ENCODE measurements around the gene CXCL14. TPM values are rescaled to one million over a fixed set of nuclear protein-coding genes. Genes with fewer than 3 reads are reported as not detected.

Gene CXCL14
- total and polyA plus RNA-seq, 2 experiments from 2014 or later, result 1.7 TPM; not detected in 1

DNA sequence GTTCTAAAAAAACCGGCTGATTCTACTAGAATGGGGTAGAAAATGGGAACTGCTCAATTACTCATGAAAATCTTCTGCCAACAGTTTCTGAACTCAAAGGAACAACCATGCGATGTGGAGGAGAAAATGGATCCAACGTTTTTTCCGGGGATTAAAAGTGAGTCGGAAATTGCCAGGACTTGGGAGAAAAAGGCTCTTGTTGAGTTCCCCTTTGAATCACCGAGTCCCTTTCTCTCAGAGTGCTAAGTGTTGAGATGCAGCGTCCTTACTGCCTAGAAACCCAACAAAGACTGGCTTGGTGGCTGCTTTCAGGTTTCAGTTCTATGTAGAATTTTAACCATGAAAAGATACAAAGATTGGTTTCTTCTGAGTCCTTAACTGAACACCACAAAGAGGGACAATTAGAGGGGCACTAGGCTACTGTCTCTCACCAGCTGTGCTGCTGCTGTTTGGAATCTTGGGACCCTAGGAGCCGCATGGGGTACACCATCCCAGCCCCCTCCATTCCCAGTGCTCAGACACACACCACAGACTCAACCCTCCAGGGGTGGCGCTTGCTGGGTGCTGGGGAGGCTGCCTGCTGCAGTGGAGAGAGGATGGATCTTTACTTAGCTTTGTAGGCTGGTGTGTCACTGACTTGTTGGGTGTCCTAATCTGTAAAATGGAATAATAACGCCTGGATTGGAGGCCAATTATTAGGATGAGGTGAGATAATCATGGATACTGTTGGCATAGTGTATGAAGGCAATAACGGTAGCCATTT, 21.5 kb downstream of the CXCL14 start:
- peaks cover 8% of the 10 kb centered on the region for H3K27me3 Mint-ChIP-seq (ENCODE audit: insufficient read depth, low read depth, poor library complexity)
- no peaks in the 10 kb centered on the region for H3K36me3 ChIP-seq (ENCODE audit: insufficient read depth)
- no peak for TF ChIP-seq NANOG (IDR thresholded peaks at IDR 0.05; ENCODE audit: borderline replicate concordance)
- no peak for TF ChIP-seq CTCF (conservative IDR thresholded peaks at IDR 0.05; ENCODE audit: low read depth in 2 of 2)
- TF ChIP-seq ZNF114 (CRISPR knock-in tag; IDR thresholded peaks at IDR 0.05), result no peak
- TF ChIP-seq CREB1 (CRISPR knock-in tag; IDR thresholded peaks at IDR 0.05; ENCODE audit: low read depth), result no peak
- no peak for TF ChIP-seq STAT1 (IDR thresholded peaks at IDR 0.05; ENCODE audit: unreplicated experiment)
- no peak for TF ChIP-seq ETS1 (IDR thresholded peaks at IDR 0.05)
- no peak for TF ChIP-seq JUNB (IDR thresholded peaks at IDR 0.05; ENCODE audit: unreplicated experiment)
- TF ChIP-seq, protein P1, sequence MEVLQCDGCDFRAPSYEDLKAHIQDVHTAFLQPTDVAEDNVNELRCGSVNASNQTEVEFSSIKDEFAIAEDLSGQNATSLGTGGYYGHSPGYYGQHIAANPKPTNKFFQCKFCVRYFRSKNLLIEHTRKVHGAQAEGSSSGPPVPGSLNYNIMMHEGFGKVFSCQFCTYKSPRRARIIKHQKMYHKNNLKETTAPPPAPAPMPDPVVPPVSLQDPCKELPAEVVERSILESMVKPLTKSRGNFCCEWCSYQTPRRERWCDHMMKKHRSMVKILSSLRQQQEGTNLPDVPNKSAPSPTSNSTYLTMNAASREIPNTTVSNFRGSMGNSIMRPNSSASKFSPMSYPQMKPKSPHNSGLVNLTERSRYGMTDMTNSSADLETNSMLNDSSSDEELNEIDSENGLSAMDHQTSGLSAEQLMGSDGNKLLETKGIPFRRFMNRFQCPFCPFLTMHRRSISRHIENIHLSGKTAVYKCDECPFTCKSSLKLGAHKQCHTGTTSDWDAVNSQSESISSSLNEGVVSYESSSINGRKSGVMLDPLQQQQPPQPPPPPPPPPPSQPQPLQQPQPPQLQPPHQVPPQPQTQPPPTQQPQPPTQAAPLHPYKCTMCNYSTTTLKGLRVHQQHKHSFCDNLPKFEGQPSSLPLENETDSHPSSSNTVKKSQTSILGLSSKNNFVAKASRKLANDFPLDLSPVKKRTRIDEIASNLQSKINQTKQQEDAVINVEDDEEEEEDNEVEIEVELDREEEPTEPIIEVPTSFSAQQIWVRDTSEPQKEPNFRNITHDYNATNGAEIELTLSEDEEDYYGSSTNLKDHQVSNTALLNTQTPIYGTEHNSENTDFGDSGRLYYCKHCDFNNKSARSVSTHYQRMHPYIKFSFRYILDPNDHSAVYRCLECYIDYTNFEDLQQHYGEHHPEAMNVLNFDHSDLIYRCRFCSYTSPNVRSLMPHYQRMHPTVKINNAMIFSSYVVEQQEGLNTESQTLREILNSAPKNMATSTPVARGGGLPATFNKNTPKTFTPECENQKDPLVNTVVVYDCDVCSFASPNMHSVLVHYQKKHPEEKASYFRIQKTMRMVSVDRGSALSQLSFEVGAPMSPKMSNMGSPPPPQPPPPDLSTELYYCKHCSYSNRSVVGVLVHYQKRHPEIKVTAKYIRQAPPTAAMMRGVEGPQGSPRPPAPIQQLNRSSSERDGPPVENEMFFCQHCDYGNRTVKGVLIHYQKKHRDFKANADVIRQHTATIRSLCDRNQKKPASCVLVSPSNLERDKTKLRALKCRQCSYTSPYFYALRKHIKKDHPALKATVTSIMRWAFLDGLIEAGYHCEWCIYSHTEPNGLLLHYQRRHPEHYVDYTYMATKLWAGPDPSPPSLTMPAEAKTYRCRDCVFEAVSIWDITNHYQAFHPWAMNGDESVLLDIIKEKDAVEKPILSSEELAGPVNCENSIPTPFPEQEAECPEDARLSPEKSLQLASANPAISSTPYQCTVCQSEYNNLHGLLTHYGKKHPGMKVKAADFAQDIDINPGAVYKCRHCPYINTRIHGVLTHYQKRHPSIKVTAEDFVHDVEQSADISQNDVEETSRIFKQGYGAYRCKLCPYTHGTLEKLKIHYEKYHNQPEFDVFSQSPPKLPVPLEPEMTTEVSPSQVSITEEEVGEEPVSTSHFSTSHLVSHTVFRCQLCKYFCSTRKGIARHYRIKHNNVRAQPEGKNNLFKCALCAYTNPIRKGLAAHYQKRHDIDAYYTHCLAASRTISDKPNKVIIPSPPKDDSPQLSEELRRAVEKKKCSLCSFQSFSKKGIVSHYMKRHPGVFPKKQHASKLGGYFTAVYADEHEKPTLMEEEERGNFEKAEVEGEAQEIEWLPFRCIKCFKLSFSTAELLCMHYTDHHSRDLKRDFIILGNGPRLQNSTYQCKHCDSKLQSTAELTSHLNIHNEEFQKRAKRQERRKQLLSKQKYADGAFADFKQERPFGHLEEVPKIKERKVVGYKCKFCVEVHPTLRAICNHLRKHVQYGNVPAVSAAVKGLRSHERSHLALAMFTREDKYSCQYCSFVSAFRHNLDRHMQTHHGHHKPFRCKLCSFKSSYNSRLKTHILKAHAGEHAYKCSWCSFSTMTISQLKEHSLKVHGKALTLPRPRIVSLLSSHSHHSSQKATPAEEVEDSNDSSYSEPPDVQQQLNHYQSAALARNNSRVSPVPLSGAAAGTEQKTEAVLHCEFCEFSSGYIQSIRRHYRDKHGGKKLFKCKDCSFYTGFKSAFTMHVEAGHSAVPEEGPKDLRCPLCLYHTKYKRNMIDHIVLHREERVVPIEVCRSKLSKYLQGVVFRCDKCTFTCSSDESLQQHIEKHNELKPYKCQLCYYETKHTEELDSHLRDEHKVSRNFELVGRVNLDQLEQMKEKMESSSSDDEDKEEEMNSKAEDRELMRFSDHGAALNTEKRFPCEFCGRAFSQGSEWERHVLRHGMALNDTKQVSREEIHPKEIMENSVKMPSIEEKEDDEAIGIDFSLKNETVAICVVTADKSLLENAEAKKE (CRISPR knock-in tag; IDR thresholded peaks at IDR 0.05), result no peak
- TF ChIP-seq, protein P2, sequence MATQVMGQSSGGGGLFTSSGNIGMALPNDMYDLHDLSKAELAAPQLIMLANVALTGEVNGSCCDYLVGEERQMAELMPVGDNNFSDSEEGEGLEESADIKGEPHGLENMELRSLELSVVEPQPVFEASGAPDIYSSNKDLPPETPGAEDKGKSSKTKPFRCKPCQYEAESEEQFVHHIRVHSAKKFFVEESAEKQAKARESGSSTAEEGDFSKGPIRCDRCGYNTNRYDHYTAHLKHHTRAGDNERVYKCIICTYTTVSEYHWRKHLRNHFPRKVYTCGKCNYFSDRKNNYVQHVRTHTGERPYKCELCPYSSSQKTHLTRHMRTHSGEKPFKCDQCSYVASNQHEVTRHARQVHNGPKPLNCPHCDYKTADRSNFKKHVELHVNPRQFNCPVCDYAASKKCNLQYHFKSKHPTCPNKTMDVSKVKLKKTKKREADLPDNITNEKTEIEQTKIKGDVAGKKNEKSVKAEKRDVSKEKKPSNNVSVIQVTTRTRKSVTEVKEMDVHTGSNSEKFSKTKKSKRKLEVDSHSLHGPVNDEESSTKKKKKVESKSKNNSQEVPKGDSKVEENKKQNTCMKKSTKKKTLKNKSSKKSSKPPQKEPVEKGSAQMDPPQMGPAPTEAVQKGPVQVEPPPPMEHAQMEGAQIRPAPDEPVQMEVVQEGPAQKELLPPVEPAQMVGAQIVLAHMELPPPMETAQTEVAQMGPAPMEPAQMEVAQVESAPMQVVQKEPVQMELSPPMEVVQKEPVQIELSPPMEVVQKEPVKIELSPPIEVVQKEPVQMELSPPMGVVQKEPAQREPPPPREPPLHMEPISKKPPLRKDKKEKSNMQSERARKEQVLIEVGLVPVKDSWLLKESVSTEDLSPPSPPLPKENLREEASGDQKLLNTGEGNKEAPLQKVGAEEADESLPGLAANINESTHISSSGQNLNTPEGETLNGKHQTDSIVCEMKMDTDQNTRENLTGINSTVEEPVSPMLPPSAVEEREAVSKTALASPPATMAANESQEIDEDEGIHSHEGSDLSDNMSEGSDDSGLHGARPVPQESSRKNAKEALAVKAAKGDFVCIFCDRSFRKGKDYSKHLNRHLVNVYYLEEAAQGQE (IDR thresholded peaks at IDR 0.05; ENCODE audit: unreplicated experiment), result no peak
- no peak for TF ChIP-seq POLR2AphosphoS5 (IDR thresholded peaks at IDR 0.05; ENCODE audit: low read depth)
- no peaks in the 10 kb centered on the region for H4K20me1 ChIP-seq (replicated peaks; ENCODE audit: insufficient read depth)
- H3K36me3 Mint-ChIP-seq (ENCODE audit: low read depth), result no peaks in the 10 kb centered on the region
- H3K27ac Mint-ChIP-seq, result no peak overlapping the region
- peaks cover 7% of the 10 kb centered on the region; the same call in 1 of the 3 replicates for H3K4me1 Mint-ChIP-seq
- no peak overlapping the region for H3K4me2 ChIP-seq
- peaks cover 6% of the 10 kb centered on the region for H3K4me1 ChIP-seq (ENCODE audit: insufficient read depth)
- no peaks in the 10 kb centered on the region for H3K9me2 ChIP-seq (ENCODE audit: insufficient read depth)
- H3K4me3 Mint-ChIP-seq, result no peak overlapping the region
- H3F3A ChIP-seq (replicated peaks; ENCODE audit: low read depth), result no peaks in the 10 kb centered on the region
- peaks cover 15% of the 10 kb centered on the region for H3K27me3 ChIP-seq (ENCODE audit: insufficient read depth)
- H3K79me2 ChIP-seq (replicated peaks; ENCODE audit: insufficient read depth), result no peaks in the 10 kb centered on the region
- no peak for DNase-seq (ENCODE audit: low spot score)
- no peak overlapping the region for H3K27ac ChIP-seq (ENCODE audit: low read depth)
- H3K4me3 ChIP-seq, result no peak overlapping the region
- no peak overlapping the region for H2AFZ ChIP-seq
- no peak for ATAC-seq
- H3K9me3 Mint-ChIP-seq, result no peaks in the 10 kb centered on the region
